HK-2 (cell line): ENCODE data around the gene STUM.

Experiments
- DNase-seq: peaks from one replicate; pipeline ENCODE4 v3.0.0-alpha.2; 2018; ENCODE audit not compliant: unreplicated experiment

STUM gene

DNA sequence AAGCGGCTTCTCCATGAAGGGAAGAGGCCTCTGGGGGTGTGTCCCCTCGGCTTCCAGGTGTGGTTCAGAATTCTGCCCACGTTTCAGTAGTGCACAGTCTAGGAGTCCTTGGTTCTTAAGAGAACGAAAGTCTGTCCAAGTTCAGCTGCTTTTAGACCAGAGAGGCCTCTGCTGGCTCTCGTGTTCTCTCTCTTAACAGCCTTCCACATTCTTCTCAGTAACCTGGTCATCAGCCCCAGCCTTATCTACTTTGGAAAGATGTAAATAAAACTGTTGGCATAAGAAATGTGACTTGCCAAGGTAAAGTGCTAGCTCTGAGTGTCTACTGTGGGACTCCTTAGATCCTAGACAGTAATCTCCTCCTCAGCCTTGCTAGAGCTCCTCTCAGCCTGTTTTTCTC is 15.3 kb upstream of the STUM start:
- no peak for DNase-seq

DNA sequence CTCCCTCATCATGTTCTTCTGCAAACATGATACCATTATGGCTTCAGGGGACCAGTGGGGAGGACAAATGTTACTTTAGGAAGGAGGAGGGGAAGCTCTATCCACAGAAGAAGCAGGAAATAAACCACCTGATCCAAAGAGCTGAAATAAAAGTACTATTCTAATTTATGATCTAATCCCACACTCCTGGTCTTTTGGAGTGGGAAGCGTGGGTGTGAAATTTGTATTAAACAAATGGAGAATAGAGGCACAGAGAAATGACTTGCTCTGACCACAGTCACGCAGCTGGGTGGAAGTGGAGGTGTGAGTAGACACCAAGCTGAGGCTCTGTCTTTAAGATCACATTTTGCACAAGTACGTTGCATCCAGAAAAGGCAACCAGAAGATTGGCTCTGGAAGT is 14.5 kb upstream of the STUM start:
- DNase-seq, result no peak

DNA sequence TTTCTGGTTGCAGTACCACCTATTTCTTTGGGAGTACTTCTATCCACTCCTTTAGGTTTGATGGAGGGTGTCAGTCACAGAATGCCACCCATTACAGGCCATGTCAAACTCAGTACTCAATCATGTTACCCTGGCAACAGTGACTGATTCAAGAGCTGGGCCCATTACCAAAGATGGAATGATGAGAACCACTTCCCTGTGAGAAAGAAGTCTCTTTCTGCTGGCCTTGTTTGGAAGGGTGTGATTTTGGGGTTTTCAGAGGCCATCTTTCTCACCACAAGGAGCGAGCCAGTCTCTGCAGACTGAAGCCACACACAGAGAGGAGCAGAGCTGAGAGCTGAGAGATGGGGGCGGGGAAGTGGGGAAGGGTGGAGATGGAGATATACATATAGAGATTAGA is 13.9 kb upstream of the STUM start:
- no peak for DNase-seq

DNA sequence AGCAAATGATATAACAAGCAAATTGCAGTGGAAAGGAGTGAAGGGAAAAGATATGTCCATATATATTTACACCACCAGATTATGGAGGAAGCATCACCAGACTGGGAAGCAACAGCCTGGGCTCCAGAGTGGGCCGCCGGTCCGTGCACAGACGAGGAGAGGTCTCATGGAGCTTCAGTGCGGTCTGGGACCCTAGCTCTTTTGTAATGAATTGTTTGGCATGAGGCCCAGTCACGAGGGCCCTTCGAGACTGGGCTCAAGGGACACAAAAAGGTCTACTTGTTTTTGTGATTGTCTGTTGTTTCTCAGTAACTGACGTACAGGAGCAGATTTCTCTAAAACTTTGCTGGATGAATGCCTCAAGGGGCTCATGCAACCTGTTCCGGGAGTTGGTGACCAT is 12.9 kb upstream of the STUM start:
- DNase-seq, result no peak

DNA sequence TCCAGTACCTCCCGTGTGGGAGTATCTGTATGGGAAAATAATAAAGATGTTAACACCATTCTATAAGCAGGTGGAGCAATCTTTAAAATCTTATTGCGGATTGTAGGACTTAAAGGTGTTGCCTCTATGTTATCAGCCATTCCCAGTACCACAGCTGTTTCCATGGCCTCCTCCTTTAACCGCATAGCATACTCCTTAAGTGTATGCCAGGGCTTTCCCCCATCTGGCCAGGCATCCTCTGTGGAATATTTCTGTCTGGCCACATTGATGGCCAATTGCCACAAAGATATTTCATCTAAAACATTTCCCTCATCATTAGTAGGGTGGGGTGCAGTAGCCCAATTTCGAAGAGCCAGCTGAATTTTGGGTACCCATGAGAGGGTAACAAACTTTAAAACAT is 7.3 kb upstream of the STUM start:
- DNase-seq, result no peak

DNA sequence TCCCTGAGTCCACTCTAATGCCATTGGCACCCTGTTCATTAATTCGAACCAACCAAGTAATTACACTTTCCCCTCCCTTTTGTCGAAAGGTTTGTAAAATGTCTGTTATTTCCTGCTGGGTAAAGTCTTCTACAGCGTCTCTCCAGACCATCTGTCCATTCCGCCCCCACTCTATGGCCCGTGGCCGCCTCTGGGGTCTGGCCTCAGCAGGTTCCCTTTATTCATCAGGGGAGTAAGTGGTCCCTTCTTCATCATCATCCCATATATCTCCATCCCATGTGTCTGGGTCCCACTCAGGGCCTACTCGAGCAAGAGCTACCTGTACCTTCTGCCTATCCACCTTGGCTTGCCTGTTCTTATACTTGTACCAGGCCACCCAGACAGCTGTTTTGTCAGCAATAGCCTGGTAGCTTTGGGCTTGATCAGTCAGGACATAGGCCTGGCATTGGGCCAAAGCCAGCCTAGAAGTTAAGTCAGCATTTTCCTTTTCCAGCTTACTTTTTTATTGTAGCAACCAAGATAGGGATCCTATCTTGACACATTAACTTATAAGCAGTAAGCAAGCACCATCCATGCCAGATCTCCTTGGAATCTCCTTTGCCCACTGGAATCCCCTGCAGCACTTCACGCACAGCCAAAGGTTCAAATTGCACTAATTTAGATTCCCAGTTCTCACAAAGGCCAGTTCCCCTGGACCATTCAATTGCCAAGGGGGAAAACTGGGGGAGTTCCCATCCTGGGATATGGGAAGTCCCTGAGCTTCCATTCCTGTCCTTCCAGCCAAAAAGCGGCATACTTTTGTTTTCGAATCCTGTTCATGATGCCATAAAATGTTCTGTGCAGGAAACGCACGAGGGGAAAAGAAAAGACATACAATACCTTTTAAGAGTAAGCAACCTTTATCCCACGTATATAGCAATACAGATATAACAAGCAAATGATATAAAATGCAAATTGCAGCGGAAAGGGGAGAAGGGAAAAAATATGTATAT is 6.6 kb upstream of the STUM start:
- no peak for DNase-seq

DNA sequence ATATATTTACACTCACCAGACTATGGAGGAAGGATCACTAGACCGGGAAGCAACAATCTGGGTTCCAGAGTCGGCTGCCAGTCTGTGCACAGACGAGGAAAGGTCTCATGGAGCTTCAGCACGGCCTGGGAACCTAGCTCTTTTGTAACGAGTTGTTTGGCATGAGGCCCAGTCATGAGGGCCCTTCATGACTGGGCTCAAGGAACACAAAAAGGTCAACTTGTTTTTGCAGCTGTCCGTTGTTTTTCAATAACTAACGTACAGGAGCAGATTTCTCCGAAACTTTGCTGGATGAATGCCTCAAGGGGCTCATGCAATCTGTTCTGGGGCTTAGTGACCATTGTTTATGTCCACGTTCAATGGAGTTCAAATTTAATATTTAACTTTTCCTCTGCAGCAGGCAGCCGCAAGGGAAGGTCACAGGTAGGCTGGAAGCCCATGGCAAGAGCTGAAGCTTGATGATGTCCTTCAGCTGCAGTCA is 5.9 kb upstream of the STUM start:
- DNase-seq, result no peak

DNA sequence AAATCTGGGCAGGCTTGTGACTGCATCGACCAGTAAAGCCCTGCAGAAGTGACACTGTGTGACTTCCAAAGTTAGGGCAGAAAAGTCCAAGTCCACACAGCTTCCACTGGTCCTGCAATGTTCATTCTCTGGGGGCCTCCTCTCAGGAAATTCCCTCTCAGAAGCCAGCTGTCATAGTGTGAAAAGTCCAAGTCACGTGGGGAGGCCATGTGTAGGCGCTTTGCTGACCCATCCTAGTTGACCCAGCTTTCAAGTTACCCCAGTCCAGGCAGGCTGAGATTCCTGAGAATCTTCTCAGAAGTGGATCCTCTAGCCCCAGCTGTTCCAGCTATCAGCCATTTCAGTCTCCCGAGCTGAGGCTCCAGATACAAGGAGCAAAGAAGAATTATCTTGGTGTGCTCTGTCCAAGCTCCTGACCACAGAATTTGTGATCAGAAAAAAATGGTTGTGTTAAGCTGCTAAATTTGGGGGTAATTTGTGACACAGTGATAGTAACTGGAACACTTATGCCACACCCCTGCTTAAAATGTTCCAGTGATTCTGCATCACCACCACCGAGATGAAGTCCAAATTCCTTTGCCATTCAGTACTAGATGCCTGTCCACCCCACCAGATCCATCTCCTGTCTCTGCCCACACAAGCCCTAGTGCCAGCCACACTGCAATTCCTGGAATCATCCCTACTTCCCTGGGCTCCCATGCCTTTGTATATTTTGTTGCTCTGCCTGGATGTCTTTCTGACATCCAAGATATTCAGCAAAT is 2.5 kb upstream of the STUM start:
- DNase-seq, result no peak

DNA sequence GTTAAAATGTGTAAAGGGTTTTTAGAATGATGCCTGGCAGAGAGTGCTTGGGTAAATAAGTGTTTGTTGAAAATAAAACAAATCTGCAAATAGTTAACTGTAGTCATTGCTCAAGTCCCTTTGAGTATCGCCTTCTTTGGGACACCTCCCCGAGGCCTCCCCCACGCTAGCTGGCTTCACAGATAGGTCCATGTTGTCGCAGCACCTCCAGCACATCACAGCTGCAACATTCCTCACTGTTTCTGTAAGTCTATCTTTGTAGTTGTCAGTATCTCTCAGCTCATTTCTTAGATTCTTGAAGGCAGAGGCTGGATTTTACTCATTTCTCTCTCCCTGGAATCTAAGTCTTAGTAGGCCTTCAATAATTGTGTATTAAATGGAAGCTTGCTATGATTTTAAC is 1.6 kb upstream of the STUM start:
- no peak for DNase-seq

DNA sequence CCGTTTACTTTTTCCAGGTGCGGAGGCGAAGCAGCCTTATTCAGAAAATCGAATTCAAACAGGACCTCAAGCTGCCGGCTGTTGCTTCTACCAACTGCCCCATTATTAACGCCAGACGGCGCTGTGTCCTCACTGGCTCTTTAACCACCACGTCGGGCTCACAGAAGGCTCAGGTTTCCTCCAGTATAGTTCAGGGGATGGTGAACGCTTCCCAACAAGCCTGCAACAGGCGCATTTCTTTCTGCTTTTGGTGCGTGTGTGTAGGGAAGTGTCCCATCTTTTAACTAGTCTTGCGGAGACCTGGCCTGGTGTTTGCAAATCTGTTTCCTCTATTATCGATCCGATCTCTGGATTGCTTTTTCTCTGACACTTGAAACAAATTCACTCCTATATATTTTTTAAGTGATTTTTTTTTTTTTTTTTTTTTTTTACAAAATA is 791 bp upstream of the STUM start:
- peak; percentile 78 for DNase-seq

DNA sequence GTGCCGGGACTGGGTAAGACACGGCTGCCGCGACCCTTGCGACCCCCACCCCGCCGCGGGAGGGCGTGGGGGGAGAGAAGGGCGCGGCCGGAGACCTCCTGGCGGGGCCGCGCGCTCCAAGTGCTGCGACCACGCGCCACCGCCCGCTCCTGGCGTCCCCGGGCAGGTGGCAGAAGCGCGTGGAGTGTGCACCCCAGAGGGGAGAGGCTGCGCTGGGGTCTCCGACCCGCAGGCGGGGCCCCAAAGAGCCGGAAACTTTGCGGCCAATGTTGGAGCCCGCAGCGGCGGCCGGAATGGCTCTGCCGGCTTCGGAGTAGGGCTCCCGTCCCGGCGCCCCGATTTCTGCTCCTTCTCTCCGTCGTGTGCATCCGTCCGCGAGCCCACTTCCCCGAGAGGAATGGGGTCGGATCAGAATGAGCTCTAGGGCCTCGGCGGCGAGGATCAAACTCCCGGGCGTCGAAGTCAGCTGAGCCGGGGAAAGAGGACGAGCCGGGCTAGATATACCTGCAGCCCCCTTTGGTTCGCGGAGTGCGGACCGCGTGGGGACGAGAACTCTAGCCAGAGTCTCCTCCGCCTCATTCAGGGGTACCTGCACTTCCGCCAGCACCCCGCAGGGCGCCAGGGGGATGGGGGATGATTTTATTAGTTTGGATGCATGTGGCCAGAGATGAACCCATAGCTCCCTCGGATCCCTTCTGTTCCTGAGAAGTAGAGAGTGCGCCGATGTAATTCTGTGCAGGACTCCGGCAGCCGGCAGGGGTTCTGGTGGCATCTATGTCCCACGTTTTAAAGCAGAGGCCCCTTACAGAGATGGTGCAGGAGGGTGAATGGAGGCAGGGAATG is 751 bp downstream of the STUM start:
- DNase-seq, result no peak

DNA sequence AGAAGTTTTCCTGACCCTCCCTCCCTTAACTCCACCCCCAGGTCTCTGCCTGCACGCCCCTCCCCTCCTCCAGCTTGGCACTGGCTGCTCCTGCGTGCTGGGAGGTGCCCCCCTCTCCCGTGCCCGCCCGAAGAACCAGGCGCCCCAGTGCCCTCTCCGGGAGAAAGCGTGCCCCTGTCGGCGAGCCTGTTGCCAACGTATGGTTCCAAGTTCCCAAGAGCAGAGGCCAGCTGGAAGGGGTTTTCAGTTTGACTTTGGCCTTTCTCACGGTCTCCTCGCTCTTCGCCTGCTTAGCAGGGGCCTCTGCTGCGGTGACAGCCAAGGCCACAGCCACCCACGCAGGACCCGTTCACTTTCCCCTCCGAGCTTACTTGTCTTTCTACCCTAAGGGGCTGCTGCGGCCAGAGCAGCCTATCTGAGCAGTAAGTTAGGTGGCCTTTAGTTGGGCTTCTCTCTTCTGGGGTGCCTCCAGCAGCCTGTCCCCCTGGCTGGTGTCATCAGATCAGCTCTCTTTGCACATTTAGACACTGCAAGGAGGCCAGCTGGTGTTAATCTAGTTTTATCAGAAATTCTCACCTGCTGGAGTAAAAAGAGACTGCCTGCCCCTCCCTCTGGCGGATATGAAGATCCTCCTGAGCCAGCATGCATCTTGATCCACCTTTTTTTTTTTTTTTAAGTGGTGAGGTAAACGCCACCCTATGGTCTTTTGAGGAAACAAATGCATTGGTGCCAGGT is 1.5 kb downstream of the STUM start:
- DNase-seq, result no peak

DNA sequence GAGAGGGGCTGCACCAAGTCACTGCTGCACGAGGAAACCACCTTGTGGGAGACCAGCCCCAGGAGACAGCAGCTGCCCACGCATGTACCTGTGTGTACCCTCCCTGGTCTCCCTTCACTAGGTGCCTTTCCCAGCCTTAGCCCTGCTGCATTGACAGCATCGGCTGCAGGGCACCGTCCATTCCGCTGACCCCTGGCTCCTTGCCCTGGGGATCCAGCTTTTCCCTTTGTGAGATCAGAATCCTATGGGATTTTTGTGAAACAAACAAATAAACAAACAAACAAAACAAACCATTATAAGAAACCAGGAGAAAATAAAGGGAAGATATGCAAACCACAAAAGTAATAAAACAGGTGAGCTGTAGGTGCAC is 2.1 kb downstream of the STUM start:
- DNase-seq, result no peak

DNA sequence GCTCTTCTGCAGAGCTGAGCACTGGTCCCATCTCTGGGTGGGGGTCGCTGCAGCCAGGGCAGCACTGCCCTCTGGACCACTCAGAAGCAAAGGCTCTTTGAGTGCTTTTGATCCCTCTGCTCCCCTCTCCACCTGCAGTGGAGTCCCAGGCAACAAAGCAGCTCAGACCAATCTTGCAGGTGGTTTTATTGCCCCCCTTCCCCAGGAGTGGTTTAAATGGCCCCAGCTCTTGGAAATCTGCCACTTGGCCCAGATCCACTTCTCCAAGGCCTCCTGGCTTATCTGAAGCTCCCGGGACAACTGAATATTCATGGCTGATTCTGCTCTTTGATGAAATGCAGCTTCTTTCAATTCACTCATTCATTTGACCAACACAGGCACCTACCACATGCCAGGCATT is 2.7 kb downstream of the STUM start:
- DNase-seq, result no peak

DNA sequence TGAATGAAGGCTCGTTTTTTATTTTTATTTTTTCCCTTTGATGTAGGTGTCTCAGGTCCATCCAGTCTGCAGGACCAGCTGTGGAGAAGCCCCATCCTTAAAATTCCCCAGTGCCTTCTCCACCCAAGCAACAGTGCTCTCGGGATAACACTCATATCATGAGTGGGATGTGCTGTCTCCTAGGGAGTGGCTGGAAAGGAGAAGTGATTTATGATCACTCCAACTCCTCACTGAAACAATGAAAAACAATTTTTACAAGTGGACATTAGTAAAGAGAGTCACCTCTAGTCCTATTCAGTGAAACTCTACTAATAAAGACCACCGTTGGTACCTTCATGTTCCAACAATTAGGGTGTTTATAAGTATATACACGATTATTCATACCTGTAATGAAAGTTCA is 3.5 kb downstream of the STUM start:
- no peak for DNase-seq

DNA sequence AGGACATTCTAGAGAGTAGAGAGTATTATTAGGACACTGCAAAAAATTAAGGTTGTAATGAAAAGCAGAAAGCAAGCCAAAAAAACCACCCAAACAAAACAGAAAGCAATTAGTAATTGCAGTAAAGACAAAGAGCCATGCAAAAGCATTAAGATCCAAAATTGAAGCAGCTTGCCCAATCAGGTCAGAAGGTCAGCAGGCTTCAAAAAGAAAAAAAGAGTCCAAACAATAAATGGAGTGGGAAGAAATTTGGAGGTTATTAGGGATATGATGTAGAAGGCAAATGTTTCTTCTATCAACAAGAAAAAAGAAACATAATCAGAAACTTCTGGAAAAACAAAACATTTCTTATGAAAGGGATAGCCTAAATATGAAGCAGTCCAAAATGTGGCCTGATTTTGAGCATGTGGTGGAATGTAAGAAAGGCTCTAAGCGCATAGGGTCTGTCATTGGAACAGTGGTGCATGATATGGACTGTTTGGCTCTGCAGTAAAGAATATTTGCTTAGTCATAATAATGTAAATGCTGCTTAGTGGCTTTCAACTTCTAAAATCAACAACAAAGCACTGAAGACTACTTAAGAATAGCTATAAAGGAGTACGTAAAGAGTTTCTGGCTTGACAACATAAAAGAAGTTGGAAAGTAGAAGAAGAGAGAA is 4.8 kb downstream of the STUM start:
- no peak for DNase-seq

DNA sequence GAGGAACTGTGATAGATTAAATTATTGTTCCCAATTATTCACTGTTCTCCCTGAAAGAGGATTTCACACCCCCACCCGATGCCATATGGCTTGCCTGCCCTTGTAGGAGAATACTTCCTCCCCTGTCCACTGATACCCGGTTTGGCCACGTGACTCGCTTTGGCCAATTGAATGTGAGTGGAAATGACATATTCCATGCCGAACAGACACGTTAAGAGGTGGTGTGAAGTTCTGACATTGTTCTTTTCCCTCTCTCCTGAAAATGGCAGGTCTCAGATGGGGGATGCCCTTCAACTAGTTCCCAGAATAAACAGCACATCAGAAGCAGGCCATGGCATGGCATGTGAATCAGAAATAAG is 5.3 kb downstream of the STUM start:
- no peak for DNase-seq

DNA sequence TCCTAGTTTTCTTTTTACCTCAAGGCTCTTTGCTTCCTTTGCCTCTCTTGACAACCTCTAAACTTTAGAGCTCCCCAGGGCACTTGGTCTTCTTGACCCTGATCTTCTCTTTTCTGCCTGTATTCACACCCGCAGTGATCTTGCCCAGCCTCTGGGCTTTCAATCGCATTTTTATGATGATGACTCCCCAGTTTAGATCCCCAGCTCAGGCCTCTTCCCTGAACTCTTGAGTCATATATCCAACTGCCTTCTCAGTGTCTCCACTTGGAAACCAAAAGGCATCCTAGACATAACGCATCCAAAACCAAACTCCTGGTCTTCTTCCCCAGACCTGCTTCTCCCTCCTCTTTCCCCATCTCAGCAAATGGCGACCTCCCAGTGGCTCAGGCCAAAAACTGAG is 6.5 kb downstream of the STUM start:
- no peak for DNase-seq

DNA sequence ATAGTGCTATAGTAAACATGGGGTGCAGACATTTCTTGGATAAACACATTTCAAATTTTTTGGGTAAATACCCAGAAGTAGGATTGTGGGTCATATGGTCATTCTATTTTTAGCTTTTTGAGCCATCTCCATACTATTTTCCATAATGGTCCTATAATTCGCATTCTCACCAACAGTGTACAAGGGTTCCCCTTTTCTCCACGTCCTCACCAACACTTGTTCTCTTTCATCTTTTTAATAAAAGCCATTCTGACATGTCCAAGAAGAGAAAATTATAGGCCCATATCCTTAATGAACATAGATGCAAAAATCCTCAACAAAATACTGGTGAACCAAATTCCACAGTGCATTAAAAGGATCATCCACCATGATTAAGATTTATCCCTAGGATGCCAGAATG is 8.9 kb downstream of the STUM start:
- DNase-seq, result no peak

DNA sequence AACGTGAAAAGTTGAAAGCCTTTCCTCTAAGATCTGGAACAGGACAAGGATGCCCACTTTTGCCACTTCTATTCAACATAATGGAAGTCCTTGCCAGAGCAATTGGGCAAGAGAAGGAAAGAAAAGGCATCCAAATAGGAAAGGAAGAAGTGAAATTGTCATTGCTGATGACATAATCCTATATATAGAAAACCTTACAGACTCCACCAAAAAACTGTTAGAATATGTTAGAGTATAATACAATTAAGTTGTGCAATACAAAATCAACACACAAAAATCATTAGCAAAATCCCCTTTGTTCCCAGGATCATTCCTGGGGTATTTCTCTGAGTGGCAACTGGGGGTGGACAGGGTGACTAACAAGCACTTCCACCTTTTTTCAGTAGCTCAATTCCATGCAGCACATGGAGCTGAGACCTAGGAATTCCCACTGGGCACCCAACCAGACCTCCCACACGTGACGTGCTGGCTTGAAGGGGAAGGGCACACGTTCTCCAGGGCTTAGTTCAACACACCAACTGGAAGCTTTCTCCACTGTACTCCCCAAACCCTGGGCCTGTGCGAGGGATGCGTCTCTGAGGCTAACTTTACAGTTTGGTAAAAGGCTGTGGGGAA is 9.6 kb downstream of the STUM start:
- DNase-seq, result no peak
